ENCODE measurements around the gene NCL.
"Not testable (repeated sequence)": the region's sequence is repeated elsewhere in the genome, so short reads cannot be mapped to it uniquely, and the experiment has no call there.

The NCL gene

DNA sequence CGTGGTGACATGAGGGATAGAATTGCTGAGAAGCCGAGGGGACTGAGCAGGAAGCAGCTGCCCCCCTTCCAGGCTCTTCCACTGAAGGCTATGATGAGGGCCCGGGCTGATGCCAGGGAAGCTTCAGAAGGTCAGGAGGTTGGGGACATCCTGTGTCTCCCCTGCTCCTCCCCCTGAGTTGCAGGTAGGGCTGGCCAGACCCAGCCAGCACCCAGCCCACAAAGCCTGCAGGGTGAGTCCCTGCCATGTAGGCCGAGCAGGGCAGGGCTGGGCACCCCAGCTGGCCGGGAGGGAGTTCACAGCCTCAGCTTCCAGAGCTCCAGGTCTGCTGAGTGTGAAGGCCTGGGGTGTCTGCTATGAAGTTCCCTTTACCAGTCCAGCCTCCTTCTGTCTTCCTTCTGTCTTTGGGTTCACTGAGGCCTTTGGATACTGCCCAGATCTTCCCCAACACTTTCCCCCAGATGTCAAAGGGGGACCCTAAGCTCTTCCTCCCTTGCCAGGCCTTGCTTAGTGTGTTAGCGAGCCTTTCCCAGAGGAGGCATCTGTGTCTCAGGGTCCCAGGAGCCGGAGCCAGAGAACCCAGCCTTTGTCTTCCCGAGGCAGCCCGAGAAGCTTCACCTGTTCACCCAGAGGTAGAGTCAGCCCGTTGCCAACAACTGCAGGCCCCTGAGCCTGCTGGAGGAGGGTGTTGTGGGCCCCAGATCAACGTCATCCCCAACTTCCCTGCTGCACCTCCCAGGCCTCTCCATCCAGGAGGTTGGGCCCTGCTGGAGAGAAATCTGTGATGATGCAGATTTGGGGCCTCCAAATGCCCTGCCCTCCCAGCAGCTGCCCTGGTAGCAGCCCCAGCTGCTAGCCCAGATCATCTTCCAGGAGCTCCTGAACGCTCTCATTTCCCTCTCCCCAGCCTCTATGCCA is 3.6 kb upstream of the NCL start:
- no peak for DNase-seq

DNA sequence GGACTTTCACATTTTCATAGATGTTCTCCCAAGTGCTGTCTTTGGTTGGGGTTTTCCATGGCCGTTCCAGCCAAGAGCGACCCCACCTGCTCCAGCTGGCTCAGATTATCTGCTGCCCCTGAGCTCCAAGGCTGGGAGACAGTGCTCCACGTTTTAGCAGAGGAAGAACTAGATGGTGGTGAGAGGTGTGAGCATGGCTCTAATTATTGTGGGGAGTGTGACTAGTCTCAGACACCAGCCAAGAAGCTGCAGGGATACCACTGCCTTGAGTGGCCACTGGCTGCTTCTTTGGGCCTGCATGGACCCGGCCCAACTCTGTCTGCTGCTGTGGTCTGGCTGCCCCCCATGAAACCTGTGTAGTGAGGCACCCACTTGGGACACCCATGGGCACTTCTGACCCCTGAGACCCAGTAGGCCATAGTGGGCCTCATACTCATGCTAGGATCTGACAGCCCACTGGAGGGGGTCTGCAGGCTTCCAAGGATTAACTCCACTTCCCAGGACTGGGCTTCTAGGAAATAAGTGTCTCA is 2.8 kb upstream of the NCL start:
- no peak for DNase-seq

DNA sequence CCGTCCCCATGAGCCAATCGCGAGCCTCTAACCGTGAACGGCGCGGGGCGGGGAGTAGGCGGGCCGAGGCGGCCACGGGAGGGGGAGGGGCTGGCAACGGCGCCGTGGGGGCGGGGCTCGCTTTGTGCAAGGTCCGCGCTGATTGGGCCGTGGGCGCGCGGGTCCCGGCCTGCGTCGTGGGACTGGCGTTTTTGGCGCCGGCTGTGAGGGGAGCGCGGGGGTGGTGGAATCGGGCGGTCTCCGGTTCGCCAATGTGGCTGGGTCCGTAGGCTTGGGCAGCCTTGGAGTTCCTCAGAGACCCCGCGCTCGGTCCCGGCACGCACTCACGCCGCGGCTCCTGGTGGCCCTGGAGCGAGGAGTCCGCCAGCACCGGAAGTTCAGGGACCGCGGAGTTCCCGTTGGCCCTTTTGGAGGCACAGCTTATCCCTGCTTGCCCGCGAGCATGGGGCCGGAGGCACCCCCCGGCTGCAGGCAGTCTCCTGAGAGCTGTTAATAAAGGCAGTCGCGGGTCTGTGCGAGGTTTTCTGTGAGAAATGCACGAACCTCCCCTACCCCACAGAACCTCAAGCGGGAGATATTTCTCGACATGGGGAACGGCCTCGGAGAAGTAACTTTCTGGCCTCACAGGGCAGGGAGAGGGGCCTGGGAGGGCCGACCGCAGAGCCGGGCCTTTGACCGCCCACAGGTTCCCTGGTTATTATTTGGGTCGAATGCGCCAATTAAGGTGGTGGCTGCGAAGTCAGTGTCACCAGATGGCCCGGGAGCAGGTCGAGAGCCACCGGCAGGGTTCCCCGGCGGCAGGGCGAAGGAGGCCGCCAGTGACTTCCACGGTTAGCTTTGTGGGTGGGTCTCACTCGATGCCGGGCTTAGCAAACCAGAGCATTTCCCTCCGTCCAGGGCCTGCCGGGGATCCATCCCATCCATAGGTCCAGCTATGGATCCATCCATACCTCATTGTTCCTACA is 574 bp upstream of the NCL start:
- peak in 4 of 6 experiments; percentile 63 to 97 (median 96) for DNase-seq

DNA sequence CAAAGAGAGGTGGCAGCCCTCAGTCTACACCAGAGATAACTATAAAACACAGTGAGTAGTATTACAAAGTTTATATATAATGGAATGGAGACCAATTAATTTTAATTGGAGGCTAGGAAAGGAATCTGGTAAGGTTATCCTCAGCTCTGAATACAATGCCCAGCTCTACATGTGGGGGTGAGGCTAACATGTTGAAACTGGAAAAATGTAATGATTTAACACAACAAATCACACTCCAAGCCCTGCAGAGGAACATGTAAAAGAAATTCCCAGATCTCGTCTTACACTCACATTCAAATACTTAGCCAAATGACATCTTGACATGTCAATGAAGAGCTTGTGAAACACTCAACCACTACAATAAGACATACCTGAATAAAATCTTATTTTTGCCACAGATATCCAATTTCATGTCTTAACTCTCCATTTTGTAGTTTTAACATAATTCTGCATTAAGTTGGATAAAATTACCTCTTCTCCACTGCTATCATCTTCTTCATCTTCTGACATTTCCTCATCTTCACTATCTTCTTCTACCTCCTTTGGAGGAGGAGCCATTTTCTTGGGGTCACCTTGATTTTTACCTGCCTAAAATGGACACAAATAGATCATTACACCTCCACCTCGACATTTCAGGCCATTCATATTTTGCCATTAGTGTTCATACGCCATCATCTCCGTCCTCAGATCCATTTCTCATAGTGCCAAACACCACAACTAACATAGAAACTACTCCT is 1.4 kb downstream of the NCL start:
- no peak for DNase-seq

GRCh38 chr2:231461516-231461971 is 2.7 kb downstream of the NCL start:
- no peak for DNase-seq

GRCh38 chr2:231460841-231461240 is 3.4 kb downstream of the NCL start:
- DNase-seq = not testable (repeated sequence)

DNA sequence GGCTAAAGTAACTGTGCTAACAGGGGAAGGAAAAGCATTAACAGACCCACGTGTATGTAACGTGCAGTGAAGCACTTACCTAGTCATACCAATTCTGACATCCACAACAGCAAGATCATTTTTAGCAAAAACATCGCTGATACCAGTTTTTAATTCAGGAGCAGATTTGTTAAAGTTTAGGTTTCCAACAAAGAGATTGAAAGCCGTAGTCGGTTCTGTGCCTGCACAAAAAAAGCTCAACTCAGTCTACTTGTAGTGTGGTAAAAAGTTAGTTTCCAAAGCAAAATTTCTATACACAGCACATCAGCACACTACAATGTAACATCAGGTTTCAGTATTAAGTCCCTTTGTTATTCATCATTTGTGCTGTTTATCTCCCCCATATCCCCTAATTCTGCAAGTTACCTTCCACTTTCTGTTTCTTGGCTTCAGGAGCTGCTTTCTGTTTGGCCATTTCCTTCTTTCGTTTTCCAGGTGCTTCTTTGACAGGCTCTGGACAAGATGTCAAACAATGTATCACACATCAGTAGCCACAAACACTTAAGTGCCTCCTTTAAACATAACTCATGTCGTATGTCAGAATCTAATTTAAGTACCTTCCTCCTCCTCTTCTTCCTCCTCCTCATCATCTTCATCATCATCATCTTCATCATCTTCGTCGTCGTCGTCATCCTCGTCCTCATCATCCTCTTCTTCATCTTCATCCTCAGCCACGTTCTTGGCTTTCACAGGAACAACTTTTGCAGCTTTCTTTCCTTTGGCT is 4.0 kb downstream of the NCL start:
- no peak for DNase-seq

DNA sequence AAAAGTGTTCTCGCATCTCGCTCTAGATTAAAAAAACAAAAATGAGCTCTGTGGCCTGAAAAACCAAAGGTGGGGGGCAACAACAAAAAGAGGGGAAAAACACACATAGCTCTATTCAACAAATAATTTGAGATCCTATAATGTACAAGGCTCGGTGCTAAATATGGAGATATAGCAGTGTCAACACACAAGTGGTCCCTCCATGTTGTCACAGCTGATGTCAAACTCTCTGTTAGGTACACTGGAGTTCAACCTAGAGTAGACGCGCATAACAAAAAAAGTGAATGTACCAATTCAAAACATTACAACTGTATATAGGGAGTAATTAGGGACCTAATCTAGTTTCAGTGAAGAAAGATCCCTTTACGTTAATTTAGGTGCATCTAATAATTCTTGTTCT is 5.9 kb downstream of the NCL start:
- no peak for DNase-seq

DNA sequence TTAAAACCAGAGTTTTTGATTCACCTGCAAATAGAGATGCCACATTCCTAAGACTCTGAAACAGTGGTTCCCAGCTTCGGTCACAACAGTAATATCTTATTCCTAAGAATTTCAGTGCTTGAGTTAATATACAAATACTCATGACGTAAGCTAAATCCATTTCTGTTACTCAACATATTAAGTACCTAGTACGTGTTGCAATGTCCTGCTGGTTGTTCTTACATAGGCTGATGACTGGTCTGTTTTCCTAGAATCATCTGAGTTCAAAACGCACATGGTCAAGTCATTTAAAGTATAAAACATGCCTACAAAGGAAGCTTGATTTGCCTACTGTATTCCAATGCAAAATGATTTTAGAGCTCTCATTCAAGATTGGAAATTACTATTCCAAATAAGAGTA is 7.2 kb downstream of the NCL start:
- no peak for DNase-seq

- no peak for DNase-seq
These were observed 7.8 kb downstream of the NCL start for GRCh38 chr2:231456295-231457004.

- no peak for DNase-seq
These were observed 8.4 kb downstream of the NCL start for GRCh38 chr2:231455890-231456289.

DNA sequence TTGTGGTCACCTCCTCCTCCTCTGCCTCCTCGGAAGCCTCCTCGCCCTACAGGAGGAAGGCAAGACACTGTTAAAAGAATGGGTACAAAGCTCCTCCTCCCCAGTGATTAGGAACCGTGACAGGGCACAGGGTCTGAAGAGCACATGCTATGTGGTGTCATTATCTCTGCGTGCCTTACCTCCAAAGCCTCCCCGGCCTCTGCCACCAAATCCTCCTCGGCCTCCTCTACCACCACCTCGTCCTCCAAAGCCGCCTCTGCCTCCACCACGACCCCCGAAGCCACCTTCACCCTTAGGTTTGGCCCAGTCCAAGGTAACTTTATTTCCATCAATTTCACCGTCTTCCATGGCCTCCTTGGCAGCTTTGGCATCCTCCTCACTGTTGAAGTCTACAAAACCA is 9.1 kb downstream of the NCL start:
- DNase-seq = no peak

- DNase-seq = no peak
These were observed 9.9 kb downstream of the NCL start for GRCh38 chr2:231454361-231454791.

GRCh38 chr2:231452799-231453508 is 11.3 kb downstream of the NCL start:
- peak in 1 of 6 experiments; percentile 54 for DNase-seq

- DNase-seq = no peak
These were observed 13.7 kb downstream of the NCL start for GRCh38 chr2:231450548-231450989.

DNA sequence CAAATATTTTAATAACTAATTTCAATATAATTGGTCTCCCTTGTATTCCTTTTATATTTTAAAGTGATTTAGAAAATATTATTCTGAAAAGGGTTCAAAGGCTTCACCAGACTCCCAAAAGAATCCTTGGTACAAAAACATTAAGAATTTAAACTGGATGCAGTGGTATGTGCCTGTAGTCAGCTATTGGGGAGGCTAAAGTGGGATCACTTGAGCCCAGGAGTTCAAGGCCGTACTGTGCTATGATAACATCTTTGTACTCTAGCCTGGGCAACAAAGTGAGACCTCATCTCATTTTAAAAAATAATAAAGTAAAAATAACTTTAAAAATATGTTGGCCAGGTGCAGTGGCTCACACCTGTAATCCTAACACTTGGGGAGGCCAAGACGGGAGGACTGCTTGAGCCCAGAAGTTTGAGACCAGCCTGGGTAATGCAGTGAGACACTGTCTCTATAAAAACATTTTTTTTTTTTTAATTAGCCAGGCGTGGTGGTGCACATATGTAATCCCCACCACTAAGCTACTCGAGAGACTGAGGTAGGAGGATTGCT is 14.7 kb downstream of the NCL start:
- DNase-seq = no peak

GRCh38 chr2:231436957-231437356 is 27.3 kb downstream of the NCL start:
- DNase-seq = no peak

DNA sequence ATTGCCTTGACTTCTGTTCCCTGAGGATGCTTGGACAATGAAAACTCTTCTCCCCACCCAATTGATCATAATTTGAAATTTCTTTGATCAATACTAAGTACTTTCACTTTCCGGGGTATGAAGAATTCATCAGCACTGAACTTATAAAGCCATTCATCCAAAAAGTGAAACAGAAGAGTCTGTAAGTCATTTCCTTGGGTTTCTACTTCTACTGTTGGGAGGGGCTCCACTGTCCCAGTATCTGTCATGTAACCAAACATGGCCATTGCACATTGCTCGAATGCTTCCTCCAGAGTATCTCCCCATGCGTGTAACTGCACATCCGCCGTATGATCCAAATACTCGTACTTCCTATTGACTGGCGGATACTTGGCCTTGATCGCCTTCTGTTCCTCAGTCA is 30.3 kb downstream of the NCL start:
- DNase-seq = no peak

DNA sequence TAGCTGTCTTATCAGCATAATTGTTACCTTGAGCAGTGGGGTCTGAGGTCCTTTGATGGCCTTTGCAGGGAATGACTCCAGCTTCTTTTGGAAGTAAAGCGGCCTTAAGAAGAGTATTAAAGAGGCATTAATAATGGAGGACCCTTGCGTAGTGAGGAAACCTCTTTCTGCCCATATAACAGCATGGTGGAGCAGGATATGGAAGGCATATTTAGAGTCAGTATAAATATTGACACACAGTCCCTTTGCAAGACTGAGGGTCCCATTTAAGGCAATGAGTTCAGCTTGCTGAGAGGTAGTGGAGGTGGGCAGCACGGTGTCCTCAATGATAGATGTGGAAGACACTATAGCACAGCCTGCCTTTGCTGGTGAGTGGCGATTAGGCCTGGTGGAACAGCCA is 32.7 kb downstream of the NCL start:
- no peak for DNase-seq

GRCh38 chr2:231430437-231430836 is 33.8 kb downstream of the NCL start:
- not testable (repeated sequence) for DNase-seq
